HFF-Myc (cell line): ENCODE measurements around the gene SNX20.
A peak's percentile ranks its signal among the peaks of the same experiment; 100 is the strongest.

ENCODE experiments used
- DNase-seq: peaks from one replicate; pipeline ENCODE4 v3.0.0-alpha.2; 2011; ENCODE audit warnings: low read depth; ENCODE audit errors: extremely low read depth
- H3K4me3 ChIP-seq: replicated peaks from 2 replicates; pipeline ENCODE4 v1.5.1; 2011; ENCODE audit warnings: low read depth, mild to moderate bottlenecking, control low read depth, low read length
- CTCF ChIP-seq: IDR thresholded peaks from 2 replicates; pipeline ENCODE4 v1.5.1; 2012; ENCODE audit warnings: mild to moderate bottlenecking, low read depth, low read length, control low read depth; ENCODE audit errors: missing control alignments

The SNX20 gene

GRCh38 chr16:50680556-50680893 lies 587 bp downstream of the SNX20 start:
- no peak for TF ChIP-seq CTCF
- no peak for DNase-seq
- no peak overlapping the region for H3K4me3 ChIP-seq

GRCh38 chr16:50679676-50680555 lies 1.2 kb downstream of the SNX20 start:
- no peak overlapping the region for H3K4me3 ChIP-seq
- TF ChIP-seq CTCF: no peak
- no peak for DNase-seq

- no peak for TF ChIP-seq CTCF
Observed at GRCh38 chr16:50679266-50679665, 1.8 kb downstream of the SNX20 start.

GRCh38 chr16:50678531-50678930 lies 2.6 kb downstream of the SNX20 start:
- no peak for TF ChIP-seq CTCF
- no peak for DNase-seq
- no peak overlapping the region for H3K4me3 ChIP-seq

More at GRCh38 chr16:50679266-50679665, 1.8 kb downstream of the SNX20 start:
- H3K4me3 ChIP-seq: no peak overlapping the region
- DNase-seq: no peak

- no peak for DNase-seq
- TF ChIP-seq CTCF: peak; percentile 46
- no peak overlapping the region for H3K4me3 ChIP-seq
Observed at GRCh38 chr16:50677351-50677750, 3.8 kb downstream of the SNX20 start.

GRCh38 chr16:50676684-50677225 lies 4.4 kb downstream of the SNX20 start:
- TF ChIP-seq CTCF: no peak
- H3K4me3 ChIP-seq: no peak overlapping the region
- no peak for DNase-seq
